HEK293 (cell line): Measurements from ENCODE around the gene KRTAP6-2.

Source experiments
- MYNN ChIP-seq: fragments of 450-650 bp; formaldehyde crosslinking; IDR thresholded peaks from 2 replicates; pipeline ENCODE4 v1.5.1; 2016; ENCODE audit warnings: missing biosample characterization, missing genetic modification characterization, borderline replicate concordance
- ZNF501 ChIP-seq: fragments of 450-650 bp; formaldehyde crosslinking; IDR thresholded peaks from 2 replicates; pipeline ENCODE4 v1.5.1; 2016; ENCODE audit warnings: missing biosample characterization, missing genetic modification characterization
- ZSCAN16 ChIP-seq: fragments of 450-650 bp; formaldehyde crosslinking; IDR thresholded peaks from 2 replicates; pipeline ENCODE4 v1.5.1; 2016; ENCODE audit warnings: missing biosample characterization, missing genetic modification characterization

DNA sequence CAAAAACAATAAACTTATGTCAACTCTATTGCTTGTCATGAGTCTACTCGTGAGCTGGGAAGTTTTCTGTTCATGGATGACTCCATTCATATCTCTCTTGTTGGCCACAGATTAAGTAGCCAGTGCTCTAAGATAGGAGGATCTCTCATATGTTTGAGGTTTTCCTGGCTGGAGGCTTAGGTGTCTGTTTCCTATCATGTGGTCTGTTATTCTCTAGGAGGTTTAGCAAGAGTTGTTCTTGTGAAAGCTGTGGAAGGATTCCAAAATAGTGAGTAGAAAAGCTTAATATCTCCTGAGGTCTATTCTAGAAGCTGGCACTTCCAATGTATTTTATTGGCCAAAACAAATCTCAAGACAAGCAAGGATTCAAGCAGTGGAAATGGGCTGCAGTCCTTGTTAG, 30.5 kb upstream of the KRTAP6-2 start:
- TF ChIP-seq ZSCAN16 (tag by site-specific recombination) (no peak), MYNN (tag by site-specific recombination) (no peak), ZNF501 (tag by site-specific recombination) (no peak)
